C1 segment of cervical spinal cord (tissue), 14 donors: ENCODE results near the gene MCF2L.
"Not testable (repeated sequence)": the region's sequence is repeated elsewhere in the genome, so short reads cannot be mapped to it uniquely, and the experiment has no call there.

ENCODE experiments used
- DNase-seq, 14 donors: peaks; one replicate each; lab custom pipeline; 2025; lab: John Stamatoyannopoulos, UW

The MCF2L gene

GRCh38 chr13:113065406-113066141 lies 96.6 kb downstream of the MCF2L start:
- DNase-seq: no peak

DNA sequence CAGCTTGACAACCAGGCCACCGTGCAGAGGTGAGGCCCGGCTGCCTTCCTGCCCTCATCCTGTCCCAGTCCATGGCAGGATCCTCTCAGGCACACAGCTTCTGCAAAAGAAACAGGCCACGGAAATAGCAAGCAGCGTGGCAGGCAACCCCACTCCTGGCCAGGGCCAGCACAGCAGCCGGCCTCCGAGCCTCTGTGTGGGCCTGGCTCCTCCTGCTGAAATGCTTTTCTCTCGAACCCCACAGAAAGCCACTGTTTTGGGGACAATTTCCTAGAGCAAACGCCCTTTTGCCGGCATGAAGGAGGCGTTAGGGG lies 97.1 kb downstream of the MCF2L start:
- DNase-seq: no peak

GRCh38 chr13:113066746-113067145 lies 97.7 kb downstream of the MCF2L start:
- DNase-seq: no peak

DNA sequence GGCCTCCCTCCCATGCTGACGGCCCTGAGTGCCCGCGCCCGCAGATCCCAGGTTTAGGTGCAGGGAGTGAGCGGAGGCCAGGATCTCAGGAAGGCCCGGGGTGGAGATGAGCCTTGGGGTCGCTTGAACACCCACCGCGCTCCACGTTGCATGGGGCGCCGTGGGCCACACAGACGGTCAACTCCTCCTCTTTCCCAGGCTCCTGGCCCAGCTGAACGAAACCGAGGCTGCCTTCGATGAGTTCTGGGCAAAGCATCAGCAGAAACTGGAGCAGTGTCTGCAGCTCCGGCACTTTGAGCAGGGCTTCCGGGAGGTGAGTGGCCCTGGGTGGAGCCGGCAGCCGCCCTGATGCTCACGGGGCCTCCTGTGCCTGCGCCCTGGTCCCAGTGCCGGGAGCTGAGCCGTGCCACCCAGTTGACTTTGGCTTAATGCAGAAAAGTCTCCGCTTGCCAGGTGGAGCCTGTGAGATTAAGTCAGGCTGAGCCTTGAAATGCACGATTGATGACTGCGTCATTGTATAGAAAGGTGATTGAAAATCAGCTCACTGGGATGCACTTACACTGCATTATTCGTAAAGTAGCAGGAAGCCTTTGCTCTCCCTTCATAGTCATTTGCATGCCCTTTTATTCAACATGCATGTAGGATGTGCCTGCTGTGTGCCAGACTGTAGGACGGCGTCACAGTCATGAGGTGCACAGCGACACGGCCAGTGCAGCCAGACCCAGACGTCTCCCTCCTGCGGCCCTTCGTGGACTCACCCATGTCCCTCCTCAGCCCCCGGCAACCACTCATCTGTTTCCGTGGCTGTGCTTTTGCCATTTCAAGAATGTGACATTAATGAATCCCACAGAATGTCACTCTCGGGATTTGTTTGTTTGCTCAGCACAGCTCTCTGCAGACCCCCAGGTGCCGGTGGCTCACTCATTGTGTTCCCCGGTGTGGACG lies 101.1 kb downstream of the MCF2L start:
- DNase-seq: peak in 2 of 14 donors; percentile 38 to 40

DNA sequence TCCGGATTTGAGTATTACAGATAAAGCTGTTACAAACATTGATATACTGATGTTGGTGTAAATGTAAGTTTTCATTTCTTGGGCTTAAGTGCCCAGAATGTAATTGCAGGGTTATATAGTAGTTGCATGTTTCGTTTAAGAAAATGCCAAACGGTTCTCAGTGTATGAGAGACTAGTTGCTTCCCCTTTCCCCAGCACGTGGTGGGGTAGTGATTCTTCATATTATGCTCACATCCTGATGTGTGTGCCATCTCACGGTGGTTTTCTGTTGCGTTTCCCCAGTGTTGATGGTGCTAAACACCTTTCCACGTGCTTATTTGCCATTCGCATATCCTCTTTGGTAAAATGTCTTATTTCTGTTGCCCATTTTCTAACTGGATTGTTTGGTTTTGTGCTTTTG lies 101.8 kb downstream of the MCF2L start:
- no peak for DNase-seq

DNA sequence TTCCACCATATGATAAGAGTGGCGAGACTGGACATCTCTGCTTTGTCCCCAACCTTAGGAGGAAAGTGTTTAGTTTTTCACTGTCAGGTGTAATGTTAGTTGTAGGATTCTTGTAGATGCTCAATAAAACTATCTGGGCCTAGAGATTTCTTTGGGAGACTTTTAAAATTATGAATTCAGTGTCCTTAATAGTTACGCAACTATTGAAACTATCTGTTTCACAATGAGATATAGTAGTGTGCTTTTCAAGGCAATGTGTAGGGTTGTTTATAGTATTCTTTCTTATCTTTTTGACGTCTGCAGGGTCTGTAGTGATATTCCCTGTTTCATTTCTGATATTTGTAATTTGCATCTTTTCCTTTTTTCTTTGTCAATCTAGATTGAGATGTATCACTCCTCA lies 103.4 kb downstream of the MCF2L start:
- no peak for DNase-seq

DNA sequence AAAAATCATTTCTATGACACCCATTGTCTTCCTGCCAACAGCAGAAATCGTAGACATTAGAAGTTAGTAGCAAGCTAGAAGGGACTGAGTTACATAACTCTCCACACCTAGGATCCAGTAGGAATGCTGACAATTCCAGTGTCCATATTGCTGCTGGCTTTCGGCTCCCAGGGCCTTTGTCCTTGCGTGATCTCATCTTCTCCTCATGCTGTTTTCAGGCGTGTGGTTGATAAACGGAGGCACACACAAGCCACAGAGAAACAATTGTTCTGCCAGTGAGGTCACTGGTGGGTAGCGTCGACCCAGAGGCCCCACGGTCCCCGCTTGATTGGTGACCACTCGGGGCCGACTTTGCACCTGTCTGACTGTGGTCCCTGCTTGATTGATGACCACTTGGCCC lies 104.9 kb downstream of the MCF2L start:
- DNase-seq: no peak

DNA sequence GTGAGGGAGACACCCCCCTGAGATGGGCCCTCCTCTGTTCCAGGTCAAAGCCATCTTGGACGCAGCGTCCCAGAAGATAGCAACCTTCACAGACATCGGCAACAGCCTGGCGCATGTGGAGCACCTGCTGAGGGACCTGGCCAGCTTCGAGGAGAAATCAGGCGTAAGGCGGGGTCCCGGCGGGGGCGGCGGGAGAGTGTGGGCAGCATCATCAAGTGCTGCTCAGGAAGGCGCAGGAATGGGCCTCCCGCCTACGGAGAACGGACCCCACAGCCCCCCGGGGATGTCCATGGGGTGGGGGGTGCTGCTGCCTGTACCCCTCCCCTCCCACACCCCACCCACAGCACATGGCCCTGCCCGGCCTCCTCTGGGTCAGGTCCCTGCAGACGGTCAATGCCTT lies 105.4 kb downstream of the MCF2L start:
- no peak for DNase-seq

- no peak for DNase-seq
Observed at GRCh38 chr13:113074876-113075275, 105.9 kb downstream of the MCF2L start.

DNA sequence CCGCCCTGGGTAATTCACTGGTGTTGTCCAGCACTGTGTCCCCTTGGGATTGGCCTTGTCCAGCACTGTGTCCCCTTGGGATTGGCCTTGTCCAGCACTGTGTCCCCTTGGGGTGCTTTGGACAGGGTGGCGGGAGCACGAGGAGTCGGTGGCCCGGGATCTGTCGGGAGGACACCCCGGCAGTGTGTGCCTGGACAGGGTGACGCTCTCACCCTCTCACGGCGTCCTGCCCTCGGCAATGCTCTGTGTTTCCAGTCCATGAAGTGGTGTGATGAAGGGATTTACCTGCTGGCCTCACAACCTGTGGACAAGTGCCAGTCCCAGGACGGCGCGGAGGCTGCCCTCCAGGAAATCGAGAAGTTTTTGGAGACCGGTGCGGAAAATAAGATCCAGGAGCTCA lies 106.7 kb downstream of the MCF2L start:
- DNase-seq: no peak

DNA sequence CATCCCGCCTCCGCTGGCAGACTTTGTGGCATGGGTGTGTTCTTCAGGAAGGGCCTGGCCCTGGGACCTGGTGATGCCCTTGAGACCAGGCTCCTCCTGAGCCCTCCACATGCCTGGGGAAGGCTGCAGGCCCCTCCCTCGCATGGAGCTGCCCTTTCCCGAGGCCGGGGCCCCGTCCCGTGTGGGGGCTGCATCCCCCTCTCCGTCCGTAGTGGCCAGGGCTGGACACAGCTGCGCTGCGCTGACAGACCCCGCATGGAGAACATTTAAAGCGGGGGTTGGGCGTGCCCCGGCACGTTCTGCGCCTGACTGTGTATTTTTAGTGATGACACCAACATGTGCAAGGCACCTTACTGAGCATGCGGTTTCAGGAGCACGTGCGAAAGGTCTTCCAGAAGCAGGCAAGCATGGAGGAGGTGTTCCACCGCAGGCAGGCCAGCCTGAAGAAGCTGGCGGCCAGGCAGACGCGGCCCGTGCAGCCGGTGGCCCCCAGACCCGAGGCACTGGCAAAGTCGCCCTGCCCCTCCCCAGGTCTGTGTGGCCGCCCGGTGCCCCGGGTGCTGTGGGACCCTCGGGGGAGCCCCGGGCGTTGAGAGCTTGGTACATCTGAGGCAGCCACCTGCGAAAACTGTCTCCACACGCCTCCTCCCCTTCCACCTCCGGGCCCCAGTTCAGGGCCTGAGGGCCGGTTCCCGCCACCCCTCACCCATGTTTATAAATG lies 107.8 kb downstream of the MCF2L start:
- DNase-seq: no peak

DNA sequence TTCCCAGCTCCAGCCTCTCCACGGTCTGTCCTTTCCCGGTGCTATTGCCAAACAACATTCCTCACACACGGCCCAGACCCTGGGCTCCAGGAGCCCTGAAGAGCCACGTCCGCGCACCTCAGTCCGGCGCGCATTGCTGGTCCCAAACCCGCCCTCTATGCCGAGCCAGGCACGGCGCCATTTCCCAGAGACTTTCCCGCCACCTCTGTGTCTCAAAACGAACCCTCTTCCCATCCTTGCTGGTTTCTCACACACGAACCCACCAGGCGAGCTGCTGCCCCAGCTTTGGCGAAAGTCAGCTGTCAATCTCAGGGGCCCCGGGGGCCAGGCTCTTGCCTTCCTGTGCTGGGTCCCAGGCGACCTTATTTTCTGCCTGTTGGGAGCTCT lies 108.5 kb downstream of the MCF2L start:
- DNase-seq: no peak

DNA sequence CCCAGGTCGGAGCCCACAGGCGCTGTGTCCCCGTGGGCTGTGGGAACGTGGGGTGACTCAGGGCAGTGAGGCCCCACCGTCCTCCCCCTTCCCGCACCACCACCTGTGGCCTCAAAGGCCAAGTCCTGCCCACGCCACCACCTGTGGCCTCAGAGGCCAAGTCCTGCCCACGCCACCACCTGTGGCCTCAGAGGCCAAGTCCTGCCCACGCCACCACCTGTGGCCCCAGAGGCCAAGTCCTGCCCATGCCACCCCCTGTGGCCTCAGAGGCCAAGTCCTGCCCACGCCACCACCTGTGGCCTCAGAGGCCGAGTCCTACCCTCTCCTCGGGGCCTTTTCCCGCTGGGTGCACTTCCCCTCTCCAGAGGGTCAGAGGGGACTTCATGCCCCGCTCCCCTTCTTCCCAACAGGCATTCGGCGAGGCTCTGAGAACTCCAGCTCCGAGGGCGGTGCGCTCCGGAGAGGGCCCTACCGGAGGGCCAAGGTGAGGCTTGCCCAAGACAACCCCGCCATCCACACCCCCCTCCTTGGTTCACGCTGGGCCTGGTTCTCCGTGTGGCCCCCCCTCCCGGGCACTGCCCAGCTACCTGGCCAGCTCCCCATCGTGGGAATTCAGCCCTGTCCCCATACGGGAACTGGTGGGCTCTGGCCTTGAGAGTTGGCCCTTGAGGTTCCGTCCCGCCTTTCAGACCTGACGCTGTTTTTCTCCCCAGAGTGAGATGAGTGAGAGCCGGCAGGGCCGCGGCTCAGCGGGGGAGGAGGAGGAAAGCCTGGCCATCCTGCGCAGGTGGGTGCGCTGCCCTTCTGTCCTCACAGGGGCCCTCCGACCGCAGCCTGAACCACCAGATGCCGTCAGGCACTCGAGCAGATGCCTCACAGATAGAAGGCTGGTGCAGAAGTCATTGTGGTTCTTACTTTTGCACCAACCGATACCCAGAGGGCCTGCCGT lies 109.2 kb downstream of the MCF2L start:
- no peak for DNase-seq

DNA sequence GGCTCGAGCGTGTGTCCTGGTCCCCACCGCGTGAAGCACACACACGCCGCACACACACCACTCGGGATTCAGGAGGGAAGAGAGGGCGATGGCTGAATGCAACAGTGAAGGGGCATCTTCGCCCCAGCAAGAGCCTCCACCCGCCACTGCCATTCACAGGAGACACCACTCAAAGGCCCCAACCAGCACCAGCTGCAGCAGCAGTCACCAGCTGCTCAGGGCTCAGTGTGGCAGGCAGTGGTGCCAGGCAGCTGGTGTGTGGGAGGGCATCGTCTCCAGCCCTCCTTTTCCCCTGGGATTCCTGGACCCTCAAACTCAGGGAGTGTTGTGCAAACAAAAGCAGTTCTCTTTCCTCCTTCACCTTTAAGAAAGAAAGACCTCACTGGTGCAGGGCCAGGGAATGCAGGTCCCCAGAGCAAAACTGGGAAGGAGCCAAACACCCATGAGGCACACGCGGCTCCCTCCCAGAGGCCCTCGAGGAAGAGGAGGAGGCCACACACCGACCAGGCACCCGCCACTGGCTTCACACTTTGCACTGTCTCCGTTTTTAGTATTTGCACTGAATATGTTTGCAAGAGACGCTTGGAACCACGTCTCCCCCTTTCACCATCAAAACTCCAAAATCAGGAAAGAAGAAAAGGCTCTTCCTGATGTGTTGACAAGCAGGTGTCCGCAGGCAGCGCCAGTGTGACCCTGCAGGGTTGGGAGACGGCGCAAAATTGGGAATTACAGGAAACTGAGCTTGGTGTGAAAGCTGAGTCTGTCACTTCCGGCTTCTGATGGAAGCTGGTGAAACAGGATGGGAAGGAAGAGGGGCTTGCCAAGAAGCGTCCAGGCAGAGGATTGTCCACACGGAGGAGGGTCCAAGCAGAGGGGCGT lies 110.1 kb downstream of the MCF2L start:
- DNase-seq: peak in 7 of 14 donors; percentile 24 to 64 (median 49)

- DNase-seq: not testable (repeated sequence)
Observed at GRCh38 chr13:113079781-113080080, 110.7 kb downstream of the MCF2L start.

DNA sequence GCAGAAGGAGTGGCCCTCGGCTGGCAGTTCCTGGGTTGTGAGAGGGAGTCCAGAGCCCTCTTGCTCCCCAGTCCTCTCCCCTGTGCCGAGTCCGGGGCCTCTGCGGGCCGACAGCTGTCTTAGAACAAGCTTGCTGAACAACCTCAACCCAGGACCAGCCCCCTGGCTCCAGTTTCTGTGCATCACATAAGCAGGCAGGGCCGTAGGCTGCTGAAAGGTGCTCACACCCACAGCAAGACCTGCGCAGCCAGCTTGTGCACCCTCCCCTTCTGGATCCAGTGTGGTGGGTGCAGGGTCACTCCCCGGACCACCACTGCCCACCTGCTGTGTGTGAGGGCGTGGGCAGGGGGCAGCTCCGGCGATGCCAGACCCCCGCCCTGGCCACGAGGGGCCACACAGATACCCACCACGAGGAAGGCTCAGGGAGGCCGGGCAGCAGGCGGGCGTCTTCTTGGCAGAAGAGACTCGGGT lies 111.4 kb downstream of the MCF2L start:
- DNase-seq: no peak

GRCh38 chr13:113080901-113081521 lies 112.0 kb downstream of the MCF2L start:
- DNase-seq: no peak

DNA sequence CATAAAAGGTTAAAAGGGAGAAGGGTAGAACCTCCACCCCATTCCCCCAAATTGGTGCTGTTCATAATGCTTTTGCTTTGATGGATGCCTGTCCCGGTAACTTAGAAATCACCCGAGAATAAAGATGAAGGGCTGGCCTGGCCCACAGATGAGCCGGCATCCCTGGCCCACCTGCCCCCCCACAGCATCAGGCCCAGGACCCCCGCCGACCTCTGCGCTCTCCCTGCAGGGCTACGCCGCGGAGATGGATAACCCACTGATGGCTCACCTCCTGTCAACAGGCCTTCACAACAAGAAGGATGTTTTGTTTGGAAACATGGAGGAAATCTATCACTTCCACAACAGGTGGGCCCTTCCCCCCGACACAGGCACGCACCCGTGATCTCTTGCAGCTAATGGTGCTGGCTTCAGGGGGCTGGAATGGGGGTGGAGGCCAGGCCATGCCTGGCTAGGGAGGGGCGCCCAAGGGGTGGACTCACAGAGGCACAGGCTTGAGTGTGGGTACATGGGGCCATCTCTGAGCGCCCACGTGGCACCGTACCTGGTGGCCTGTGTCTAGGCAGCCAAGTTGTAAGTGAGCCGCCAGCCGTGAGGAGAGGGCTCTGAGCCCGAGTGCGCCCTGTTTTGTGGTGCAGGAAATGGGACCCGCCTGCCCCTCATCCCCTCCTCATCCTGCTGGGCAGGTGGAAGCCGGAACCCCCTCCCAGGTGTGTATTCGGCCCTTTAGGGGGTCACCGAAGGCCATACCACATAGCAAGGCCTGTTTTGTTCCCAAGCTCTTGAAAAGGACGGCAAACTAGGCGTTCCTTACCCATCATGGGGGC lies 113.4 kb downstream of the MCF2L start:
- DNase-seq: no peak

- DNase-seq: no peak
Observed at GRCh38 chr13:113083022-113083373, 114.0 kb downstream of the MCF2L start.
